Measurements from ENCODE around the gene SSNA1. TPM values are rescaled to one million over a fixed set of nuclear protein-coding genes. Genes with fewer than 3 reads are reported as not detected.

Gene SSNA1
- total RNA-seq, 1 donor, result 58.7 TPM

- peak; percentile 52 for DNase-seq (ENCODE audit: low read depth)
- TF ChIP-seq CTCF (IDR thresholded peaks at IDR 0.05; ENCODE audit: insufficient read depth, low read depth, low read length), result no peak
Measured at GRCh38 chr9:137217276-137218211, 29.1 kb downstream of the SSNA1 start.

GRCh38 chr9:137218212-137218753 is 29.8 kb downstream of the SSNA1 start:
- no peak for TF ChIP-seq CTCF (IDR thresholded peaks at IDR 0.05; ENCODE audit: insufficient read depth, low read depth, low read length)
- DNase-seq (ENCODE audit: low read depth), result no peak
- no peak overlapping the region for H3K4me3 ChIP-seq (ENCODE audit: low read depth, low read length)

More at GRCh38 chr9:137217276-137218211, 29.1 kb downstream of the SSNA1 start:
- H3K4me3 ChIP-seq (ENCODE audit: low read depth, low read length), result peak overlapping the region; percentile 46

GRCh38 chr9:137218754-137219271 is 30.3 kb downstream of the SSNA1 start:
- no peak overlapping the region for H3K4me3 ChIP-seq (ENCODE audit: low read depth, low read length)
- peak; percentile 54 for DNase-seq (ENCODE audit: low read depth)
- TF ChIP-seq CTCF (IDR thresholded peaks at IDR 0.05; ENCODE audit: insufficient read depth, low read depth, low read length), result no peak

- TF ChIP-seq CTCF (IDR thresholded peaks at IDR 0.05; ENCODE audit: insufficient read depth, low read depth, low read length), result no peak
- DNase-seq (ENCODE audit: low read depth), result no peak
- no peak overlapping the region for H3K4me3 ChIP-seq (ENCODE audit: low read depth, low read length)
Measured at GRCh38 chr9:137219757-137220316, 31.4 kb downstream of the SSNA1 start.

- H3K4me3 ChIP-seq (ENCODE audit: low read depth, low read length), result no peak overlapping the region
- TF ChIP-seq CTCF (IDR thresholded peaks at IDR 0.05; ENCODE audit: insufficient read depth, low read depth, low read length), result no peak
- no peak for DNase-seq (ENCODE audit: low read depth)
Measured at GRCh38 chr9:137220317-137221094, 32.0 kb downstream of the SSNA1 start.

GRCh38 chr9:137221095-137221505 is 32.6 kb downstream of the SSNA1 start:
- DNase-seq (ENCODE audit: low read depth), result no peak
- no peak for TF ChIP-seq CTCF (IDR thresholded peaks at IDR 0.05; ENCODE audit: insufficient read depth, low read depth, low read length)
- no peak overlapping the region for H3K4me3 ChIP-seq (ENCODE audit: low read depth, low read length)
